GM19468 (cell line): Measurements from ENCODE around the gene EHD4.

Source experiments
- ATAC-seq: cut with Tn5 transposase; IDR thresholded peaks from one replicate; pipeline ENCODE4 v1.9.1; 2021; ENCODE audit warnings: mild to moderate bottlenecking, moderate library complexity, moderate number of reproducible peaks; ENCODE audit not compliant: unreplicated experiment; ENCODE audit errors: extremely low read depth

Gene EHD4

DNA sequence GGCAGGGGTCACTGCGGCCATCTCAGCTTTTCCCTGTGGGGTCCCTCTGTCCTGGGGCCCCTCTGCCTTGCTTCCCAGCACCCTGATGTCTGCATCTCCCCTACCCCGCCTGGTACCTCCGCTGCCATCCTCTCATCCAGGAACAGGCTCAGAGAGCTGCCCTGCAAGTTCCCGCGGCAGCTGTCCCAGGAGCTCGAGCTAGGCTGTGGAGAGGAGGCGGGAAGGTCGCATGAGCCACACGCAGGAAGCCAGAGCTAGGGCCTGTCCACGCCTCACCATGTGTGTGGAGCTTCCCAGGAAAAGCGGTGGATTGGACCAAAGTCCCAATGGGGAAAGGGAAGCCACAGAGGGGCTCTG, 121.2 kb downstream of the EHD4 start:
- no peak for ATAC-seq

DNA sequence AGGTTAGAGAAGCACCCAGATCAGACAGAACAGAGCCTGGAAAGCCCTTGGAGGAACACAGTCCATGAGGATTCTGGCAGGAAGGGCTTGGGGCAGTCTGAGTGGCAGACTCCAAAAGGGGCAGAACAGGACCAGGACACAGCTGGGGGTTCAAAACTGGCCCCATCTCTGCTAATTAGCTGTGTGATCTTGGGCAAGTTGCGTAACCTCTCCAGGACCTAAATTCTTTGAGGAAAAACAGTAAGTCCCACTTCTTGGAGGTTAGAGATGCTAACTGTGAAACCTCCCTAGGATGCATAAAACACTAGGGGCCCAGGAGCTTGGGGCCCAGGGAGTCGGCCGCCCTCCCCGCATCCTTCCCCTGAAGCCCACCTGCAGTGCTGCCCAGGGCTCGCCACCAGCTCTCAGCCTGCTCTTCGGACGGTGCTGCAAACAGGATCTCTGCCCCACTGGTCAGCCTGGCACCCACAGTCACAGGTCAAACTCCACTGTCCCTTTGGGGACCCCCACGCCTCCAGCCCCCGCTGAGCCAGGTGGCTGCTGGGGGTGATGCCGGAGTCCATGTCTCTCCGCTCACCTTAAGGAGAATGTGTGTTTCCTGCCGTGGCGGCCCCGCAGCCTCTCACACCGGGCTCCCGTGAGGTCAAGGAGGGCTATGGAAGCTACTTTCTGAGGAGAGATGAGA, 121.7 kb downstream of the EHD4 start:
- no peak for ATAC-seq

DNA sequence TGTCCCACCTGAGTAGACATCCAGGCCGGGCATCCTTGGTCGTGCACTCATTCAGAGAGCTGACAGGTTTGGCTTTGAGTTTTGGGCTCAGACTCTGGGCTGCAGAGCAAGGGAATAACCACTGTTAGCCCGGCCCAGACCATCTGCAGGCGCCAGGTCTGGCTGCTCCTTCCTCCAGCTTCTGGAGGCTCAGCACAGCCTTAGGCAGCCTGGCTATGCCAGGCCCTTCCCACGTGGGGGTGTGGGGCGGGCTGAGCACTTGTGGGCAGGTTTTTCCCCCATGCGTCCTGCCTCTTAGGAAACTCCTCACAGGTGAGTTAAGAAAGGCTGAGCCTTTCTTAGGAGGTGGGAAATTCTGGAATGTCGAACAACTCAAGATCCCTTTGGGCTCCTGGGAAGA, 122.5 kb downstream of the EHD4 start:
- ATAC-seq, result no peak

DNA sequence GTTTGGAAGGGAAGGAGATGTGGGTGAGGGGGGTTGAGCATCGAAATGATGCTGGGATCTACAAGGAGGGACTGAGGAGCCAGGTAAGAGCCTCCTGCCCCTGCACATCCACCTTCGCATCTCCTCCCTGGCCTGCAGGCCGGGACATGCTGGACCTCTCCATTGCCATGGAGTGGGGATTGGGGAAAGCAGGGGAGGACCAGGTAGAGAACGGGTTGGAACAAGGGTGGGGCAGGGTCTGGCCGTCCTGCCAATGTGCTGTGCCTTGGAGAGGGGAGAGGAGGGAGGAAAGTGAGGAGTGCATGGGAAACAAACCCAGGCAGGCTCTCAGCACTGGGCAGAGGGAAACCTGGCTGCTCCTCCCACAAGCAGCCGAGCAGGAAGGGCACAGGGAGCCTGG, 123.2 kb downstream of the EHD4 start:
- ATAC-seq, result no peak

DNA sequence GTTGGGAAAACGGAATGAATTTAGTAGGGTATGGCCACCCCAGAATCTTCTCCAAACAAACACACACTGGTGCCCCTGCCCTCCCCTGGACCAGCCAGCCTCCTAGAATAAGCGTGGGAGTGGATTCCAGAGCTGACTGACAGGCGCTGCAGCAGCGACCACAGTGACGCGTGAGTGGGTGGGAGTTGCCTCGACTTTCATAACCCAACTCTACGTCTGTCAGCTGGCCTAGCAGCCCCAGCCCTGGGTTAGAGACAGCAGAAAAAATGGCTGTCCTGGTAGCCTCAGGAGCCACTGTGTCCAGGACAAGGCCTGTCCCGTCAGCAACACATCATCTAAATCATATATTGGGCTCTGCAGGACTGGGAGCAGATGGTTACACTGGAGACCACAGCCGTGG, 123.7 kb downstream of the EHD4 start:
- ATAC-seq, result no peak

DNA sequence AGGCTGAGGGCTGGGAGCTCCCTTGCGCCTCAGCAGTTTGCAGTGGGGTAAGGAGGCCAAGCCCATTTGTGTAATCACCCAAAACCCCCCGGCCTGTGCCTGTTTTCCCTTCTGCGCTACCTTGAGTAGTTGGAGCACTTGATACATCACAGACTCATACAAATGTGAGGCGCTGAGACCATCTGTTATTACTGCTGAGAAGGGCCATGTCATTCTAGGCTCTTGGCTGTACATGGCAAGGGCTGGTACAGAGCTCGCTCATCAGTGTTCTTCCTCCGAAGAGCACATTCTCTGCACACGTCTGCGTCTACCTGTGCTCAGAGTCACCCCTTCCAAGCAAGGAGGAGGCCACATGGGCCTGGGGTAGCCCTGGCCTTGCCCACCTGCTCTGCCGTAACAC, 124.4 kb downstream of the EHD4 start:
- no peak for ATAC-seq

DNA sequence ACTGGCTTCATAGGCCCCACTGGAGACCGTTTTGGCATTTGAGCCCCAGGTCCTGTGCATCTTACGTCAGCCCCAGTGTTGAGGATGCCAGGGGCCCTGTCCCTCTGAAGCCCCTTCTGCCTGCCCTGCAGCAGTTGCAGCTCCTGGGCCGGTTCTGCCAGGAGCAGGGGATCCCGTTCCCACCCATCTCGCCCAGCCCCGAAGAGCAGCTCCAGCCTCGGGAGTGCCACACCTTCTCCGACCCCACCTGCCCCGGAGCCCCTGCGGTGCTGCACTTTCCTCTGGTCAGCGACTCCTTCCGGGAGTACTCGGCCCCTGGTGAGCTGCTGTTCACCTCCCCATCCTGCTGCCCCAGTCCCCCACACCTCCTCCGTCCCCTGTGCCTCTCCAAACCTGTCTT, 125.2 kb downstream of the EHD4 start:
- no peak for ATAC-seq
